GM19238 (cell line): ENCODE results near the gene WEE2.

Experiments used
- DNase-seq: peaks from one replicate; pipeline ENCODE4 v3.0.0; 2011; ENCODE audit warnings: low spot score; ENCODE audit not compliant: insufficient read length

WEE2 gene

DNA sequence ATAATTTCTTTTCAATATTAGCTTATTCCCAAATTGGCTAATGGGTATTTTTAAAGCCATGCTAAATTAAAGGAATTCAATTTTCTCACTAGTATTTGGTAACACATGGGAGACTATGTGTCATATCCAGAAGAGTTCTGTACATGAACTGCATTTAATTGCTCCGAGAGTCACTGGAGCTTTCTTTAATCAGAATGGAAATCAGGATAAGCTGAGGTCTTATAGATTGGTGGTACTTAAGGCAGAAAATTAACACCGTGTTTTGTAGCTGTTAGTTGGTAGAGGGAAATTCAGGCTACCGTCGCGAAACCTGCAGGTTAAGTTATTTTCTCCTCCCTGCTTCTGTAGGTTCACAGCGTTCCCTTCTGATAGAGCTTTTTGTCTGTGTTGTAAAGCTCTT, at the start of gene WEE2:
WEE2 (plus strand) TSS at position 3 of the 400 bp plus-strand sequence. CDS start 406 bp downstream, outside the sequence.
- DNase-seq: no peak

GRCh38 chr7:141659501-141659900, 48.7 kb upstream of the WEE2 start:
- no peak for DNase-seq

GRCh38 chr7:141660259-141660658, 47.9 kb upstream of the WEE2 start:
- DNase-seq: no peak

DNA sequence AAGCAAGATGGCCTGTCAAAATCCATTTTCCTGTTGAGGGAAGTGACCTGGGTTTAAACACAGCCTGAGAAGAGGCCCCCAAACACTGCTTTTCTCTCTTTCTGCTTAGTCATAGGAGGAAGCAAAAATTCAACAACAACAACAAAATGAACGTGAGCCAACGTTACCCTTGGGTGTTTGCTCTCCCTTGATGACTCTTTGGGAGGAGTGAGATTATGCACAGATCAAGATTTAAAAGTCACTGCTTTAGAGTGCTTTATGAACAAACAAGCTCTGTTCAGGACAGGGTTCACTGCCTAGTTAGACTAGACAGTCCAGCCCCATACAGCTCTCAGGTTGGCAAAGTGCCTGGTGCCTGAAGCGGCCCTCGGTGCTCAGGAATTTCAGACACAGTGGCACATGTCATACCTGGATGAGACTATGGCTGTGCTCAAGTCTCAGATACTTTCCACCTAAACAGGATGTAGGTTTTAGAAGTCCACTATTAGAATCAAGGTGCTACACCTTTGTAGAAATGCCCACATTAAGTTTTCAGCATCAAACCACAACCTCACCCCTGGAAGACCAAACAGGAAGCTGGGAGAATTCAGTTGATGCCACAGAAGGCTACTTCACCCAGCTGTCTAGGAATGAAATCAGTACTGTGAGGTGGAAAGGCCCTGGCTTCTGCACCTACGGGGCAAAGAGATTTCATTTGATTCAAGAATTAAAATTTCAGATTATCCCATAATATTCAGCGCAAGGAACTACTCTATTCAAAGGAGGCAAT, 44.9 kb upstream of the WEE2 start:
- DNase-seq: no peak

- no peak for DNase-seq
These were observed 43.7 kb upstream of the WEE2 start for GRCh38 chr7:141664450-141664849.

DNA sequence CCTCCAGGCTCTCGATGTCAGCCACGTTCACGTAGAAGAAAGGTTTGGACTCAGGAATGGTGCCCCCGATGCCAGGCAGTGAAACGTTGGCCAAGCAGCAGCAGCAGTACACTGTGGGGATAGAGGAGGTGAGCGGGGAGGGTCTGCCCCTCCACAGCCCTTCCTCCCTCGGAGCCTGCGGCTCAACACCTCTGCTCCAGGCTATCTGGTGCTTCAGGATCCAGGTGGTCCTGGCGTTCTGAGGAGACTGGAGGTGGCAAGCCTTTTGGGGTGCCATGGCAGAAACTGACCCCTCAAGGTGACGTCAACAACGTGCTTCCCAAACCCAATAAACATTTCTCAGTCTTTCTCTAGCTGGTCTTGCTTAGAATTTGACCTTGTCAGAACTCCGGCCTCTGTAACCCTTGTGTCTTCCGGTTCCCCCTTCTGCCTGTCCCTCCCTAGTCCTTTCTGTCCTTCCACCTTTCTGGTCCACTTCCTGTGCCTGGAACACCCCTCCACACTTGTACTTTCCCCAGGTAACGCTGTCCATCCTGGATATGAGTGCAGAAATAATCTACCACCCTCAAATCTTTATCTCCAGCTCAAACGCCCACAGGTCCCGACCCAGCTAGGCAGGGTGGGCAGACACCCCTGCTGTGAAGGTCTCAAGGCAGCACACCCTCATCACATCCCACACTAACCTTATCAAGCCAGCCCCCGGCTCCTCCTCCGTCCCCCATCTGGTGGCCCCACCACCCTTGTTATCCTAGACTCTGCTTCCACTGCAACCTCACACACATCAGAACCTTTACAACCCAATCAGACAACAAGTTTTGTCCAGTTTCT, 42.7 kb upstream of the WEE2 start:
- no peak for DNase-seq

DNA sequence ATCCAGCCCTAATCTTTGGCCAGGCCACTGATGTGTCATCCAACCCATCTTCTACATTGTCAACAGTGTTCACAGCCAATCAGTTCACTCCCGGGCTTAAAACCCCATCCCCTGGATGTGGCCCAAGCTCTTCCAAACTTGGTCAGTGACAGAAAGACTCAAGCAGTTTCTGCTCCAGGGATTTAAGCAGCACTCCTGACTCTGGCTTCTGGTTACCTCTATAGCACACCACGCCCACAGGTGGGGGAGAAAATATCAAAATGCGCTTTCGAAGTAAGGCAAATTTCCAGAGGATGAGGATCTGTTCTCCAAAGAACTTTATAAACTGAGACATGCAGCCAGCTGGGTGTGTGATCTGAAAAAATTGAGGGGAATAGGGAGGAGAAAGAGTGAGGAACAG, 42.1 kb upstream of the WEE2 start:
- DNase-seq: no peak

GRCh38 chr7:141668853-141669252, 39.3 kb upstream of the WEE2 start:
- DNase-seq: no peak

DNA sequence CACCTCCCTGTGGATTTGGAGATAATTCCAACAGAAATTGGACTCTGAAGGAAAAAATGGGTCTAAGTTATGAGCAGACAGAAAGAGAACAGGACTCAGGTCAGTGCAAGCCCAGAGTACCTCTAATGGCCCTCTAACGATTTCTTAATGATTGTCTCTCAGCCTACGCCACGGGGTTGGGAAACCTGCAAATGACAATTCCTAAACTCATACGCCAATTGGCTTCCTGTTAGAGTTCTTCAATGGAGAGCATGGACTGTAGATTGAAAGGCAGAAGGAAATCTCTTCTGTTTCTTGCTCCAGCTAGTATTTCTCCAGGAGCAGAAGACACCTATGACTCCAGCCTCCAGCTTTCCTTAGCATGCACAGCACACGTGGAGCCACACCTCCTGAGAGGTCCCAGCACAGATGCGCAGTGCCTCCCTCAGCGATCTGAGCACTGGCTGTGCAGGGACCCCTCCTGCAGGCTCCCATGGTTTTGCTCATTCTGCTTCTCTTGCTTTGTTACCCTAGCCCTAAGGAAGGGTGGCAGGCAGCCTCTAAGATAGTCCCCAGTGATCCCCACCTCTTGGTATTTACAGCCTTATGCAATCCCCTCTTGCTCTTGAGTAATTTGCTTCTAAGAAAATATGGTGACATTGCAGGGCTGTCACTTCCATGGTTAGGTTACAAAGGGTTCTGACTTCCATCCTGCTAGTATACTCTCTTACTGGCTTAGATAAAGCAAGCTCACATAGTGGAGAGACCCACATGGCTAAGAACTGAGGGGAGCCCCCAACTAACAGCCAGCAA, 36.3 kb upstream of the WEE2 start:
- DNase-seq: no peak

GRCh38 chr7:141673346-141673745, 34.8 kb upstream of the WEE2 start:
- no peak for DNase-seq

DNA sequence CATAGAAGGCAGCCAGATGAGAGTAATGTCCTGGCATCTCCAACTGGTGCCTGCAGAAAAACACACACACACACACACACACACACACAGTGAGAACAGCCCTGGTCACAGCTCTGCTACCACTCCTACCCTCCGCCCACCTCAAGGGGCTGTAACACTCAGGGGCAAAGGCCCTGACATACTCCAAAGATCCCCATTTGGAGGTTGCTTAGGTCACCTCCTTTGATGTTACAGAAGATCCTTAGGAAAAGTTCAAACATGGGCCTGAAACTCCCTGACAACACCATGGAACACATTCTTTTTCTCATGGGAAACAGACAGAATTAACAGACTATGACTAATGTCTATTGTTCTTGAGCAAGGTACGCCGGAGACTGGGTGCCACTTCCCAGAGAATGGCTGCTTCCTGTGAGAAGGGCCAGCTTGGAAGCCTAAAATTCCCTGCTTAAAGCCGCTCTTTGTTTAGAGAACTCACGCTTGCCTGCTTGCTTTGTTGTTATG, 33.9 kb upstream of the WEE2 start:
- no peak for DNase-seq

GRCh38 chr7:141674702-141675101, 33.5 kb upstream of the WEE2 start:
- DNase-seq: no peak

GRCh38 chr7:141675436-141676215, 32.5 kb upstream of the WEE2 start:
- DNase-seq: no peak

- DNase-seq: no peak
These were observed 31.5 kb upstream of the WEE2 start for GRCh38 chr7:141676618-141677017.

- DNase-seq: no peak
These were observed 29.1 kb upstream of the WEE2 start for GRCh38 chr7:141679014-141679413.

- no peak for DNase-seq
These were observed 22.7 kb upstream of the WEE2 start for GRCh38 chr7:141685285-141686023.

- no peak for DNase-seq
These were observed 22.1 kb upstream of the WEE2 start for GRCh38 chr7:141686074-141686473.

DNA sequence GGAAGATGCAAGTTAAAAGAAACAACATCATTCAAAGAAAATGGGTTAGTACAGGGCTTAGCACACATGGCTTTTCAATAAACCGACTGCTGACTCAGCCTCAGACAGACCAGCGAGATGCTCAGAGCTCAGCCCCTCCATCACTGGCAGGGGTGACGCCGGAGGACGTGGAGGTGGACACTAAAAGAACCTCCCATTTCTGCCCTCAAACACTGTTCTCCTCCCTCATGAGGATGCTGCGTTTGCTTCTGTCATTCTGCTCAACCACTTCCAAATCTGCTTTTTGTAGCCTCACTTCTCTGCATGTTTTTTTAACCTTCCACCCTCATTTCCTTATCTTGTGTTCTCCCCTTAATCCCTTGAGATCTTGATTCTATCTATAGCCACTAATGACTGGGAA, 21.5 kb upstream of the WEE2 start:
- DNase-seq: no peak

DNA sequence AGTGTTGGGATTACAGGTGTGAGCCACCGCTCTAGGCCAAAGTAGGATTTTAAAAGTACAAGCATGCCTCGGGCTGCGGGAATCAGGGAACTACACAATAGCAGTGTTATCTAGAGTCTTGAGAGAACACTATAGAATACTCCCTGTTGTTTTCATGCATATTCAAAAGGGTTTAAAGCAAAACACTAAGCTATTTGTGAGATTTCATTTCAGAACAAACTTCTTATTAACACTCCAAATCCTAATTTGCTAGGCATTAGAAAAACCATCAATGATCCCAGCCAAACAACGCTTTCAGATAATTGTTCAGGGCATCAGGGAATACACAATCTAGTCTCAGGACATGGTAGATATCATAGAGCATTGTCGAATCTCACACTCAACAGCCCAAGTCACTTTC, 20.1 kb upstream of the WEE2 start:
- no peak for DNase-seq
